Measurements from ENCODE around the gene CDK12.
"Not testable (repeated sequence)": the region's sequence is repeated elsewhere in the genome, so short reads cannot be mapped to it uniquely, and the experiment has no call there.

The CDK12 gene

GRCh38 chr17:39461113-39461925 lies at the start of gene CDK12:
Gene CDK12, plus strand, starts transcription at chr17:39461486. Its CDS starts 586 bp downstream, at chr17:39462072.
- H3K4me3 ChIP-seq (replicated peaks in 1 of 2; ENCODE audit: low read depth in 2 of 2, low read length in 2 of 2): peak within 1 kb of the TSS; percentile 93 to 99
- peak; percentile 100 for DNase-seq (ENCODE audit: low read depth in 2 of 2)
- TF ChIP-seq CTCF (IDR thresholded peaks at IDR 0.05; ENCODE audit: low read depth, low read length): no peak

- no peak for DNase-seq (ENCODE audit: low read depth in 2 of 2)
- no peak for TF ChIP-seq CTCF (IDR thresholded peaks at IDR 0.05; ENCODE audit: low read depth, low read length)
- H3K4me3 ChIP-seq (replicated peaks in 1 of 2; ENCODE audit: low read depth in 2 of 2, low read length in 2 of 2): no peak overlapping the region
Observed at GRCh38 chr17:39416141-39416540, 45.1 kb upstream of the CDK12 start.

GRCh38 chr17:39429600-39429999 lies 31.7 kb upstream of the CDK12 start:
- H3K4me3 ChIP-seq (replicated peaks in 1 of 2; ENCODE audit: low read depth in 2 of 2, low read length in 2 of 2): no peak overlapping the region
- TF ChIP-seq CTCF (IDR thresholded peaks at IDR 0.05; ENCODE audit: low read depth, low read length): no peak
- no peak for DNase-seq (ENCODE audit: low read depth in 2 of 2)

GRCh38 chr17:39439868-39440267 lies 21.4 kb upstream of the CDK12 start:
- not testable (repeated sequence) for H3K4me3 ChIP-seq (replicated peaks in 1 of 2; ENCODE audit: low read depth in 2 of 2, low read length in 2 of 2); DNase-seq (ENCODE audit: low read depth in 2 of 2)

GRCh38 chr17:39443326-39443725 lies 18.0 kb upstream of the CDK12 start:
- no peak overlapping the region for H3K4me3 ChIP-seq (replicated peaks in 1 of 2; ENCODE audit: low read depth in 2 of 2, low read length in 2 of 2)
- TF ChIP-seq CTCF (IDR thresholded peaks at IDR 0.05; ENCODE audit: low read depth, low read length): no peak
- DNase-seq (ENCODE audit: low read depth in 2 of 2): no peak

- TF ChIP-seq CTCF (IDR thresholded peaks at IDR 0.05; ENCODE audit: low read depth, low read length): no peak
- no peak for DNase-seq (ENCODE audit: low read depth in 2 of 2)
- H3K4me3 ChIP-seq (replicated peaks in 1 of 2; ENCODE audit: low read depth in 2 of 2, low read length in 2 of 2): no peak overlapping the region
Observed at GRCh38 chr17:39447561-39447960, 13.7 kb upstream of the CDK12 start.

GRCh38 chr17:39450051-39450450 lies 11.2 kb upstream of the CDK12 start:
- no peak for TF ChIP-seq CTCF (IDR thresholded peaks at IDR 0.05; ENCODE audit: low read depth, low read length)
- DNase-seq (ENCODE audit: low read depth in 2 of 2): no peak
- peak overlapping the region; percentile 78 to 80 for H3K4me3 ChIP-seq (replicated peaks in 1 of 2; ENCODE audit: low read depth in 2 of 2, low read length in 2 of 2)

Measured in cardiac fibroblast (primary cell).